SIG-M5 (cell line): ENCODE data around the gene ZNF497.

Experiments
- DNase-seq: peaks from one replicate; lab custom pipeline; 2025; lab: John Stamatoyannopoulos, UW

Gene ZNF497

DNA sequence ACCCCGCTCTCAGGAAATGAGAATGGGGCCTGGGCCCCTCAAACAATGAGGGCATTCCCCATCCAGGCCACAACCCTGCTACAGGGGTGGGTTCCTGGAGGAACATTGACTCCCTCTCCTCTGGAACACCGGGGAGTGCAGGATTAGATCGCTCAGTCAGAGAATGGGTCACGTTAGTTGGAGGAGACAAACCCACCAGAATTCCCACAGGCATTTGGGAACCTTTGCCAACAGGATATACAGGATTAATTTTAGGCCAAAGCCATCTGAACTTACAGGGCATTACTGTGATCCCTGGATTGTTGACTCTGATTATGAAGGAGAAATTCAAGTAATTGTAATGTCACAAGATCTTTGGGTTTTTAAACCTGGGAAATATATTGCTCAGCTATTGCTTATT, 54.8 kb downstream of the ZNF497 start:
- DNase-seq = no peak

DNA sequence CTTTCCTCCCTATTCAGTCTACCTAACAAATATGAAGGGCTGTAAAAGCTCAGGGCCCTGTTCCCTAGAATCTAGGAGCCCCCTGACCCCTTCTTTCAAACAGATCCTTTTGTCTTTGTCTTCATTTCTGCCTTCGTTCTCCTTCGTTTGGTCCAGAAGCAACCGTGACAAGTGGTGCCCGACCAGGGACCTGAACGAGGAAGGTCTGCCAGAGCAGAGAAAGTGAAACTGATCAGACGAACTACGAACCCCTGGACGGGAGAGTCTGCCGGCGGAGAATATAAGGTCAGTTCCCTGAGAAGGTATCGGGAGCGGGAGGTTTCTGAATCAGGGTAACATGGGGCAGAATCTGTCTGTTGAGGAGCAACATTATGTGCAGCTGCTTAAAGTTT, 56.6 kb downstream of the ZNF497 start:
- DNase-seq = no peak

DNA sequence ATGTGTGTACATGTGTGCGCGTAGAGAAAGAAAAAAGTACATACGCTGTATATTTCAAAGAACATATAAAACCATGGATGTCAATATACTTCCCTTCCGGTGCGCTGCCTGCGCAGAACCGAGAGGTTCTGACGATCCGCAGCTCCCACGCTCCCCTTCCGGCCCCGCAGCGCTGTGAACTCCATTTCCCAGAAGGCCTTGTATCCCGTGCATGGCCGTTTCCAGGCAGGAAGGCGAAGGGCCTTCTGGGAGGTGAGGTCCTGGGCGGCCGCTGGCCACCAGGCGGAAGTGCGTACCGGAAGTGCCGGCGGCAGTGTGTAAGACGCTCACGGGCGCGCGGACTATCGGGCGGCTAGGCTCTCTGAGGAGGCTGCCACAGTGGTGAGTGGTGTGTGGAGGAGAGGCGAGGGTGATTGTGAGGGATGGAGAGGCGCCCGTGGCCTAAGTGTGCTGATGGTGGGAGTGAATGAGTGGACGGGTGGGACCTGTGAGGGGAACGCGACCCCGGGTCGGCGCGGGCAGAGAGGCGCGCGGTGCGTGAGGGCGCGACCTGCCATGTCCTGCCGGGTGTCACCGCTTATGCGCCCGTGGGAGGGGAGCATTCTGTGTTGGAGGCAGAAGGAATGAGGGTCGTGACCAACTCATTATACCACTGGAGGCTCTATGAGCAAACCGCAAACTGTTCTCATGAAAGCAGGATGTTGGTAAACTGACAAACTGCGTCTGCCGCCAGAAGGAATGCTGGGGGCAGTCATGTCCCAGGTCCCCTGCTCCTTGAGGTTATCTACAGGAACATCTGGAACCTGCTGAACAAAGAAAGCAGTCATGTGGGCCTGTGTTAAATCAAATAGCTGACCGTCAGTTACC, 57.3 kb downstream of the ZNF497 start, which contains the start of gene ERVK3-1:
ERVK3-1 (plus strand) TSS at position 313 of the 867 bp plus-strand sequence. CDS start 6,792 bp downstream, outside the sequence.
- peak; percentile 90 for DNase-seq

DNA sequence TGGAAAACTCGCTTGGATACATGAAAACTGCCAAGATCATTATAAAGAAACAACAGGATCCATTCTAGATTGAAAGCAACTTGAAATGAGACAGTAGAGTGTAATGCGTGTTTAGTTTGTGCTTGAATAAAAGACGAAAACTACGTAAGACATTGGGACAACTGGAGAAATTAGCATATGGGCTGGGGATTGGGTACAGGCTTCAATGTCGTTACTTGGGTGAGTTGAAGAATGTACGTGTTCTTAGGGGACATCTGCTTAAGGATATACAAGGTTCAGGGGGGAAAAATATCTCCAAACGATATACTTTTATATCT, 57.8 kb downstream of the ZNF497 start:
- DNase-seq = no peak
